ENCODE measurements around the gene ROBO4. TPM values are rescaled to one million over a fixed set of nuclear protein-coding genes. Genes with fewer than 3 reads are reported as not detected.

The ROBO4 gene
- total and polyA plus RNA-seq, 2 experiments from 2014 or later, result 0.53 to 1.3 TPM

DNA sequence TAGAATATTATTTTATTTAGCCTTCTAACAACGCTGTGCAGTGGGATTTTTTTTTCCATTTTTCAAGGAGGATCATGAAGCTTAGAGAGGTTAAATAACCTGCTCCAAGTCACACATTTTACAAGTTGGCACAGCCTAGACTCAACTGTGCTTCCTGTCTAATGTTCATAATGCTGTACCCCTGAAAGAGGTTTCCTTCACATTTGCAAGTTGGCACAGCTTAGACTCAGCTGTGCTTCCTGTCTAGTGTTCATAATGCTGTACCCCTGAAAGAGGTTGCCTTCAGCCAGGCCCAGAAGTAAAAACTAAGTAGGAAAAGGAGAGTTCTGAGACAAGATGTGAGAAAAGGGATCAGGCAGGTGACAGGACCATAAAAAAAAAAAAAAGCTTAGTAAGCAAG, 46.1 kb upstream of the ROBO4 start:
- Histone ChIP-seq H2AFZ (no peak overlapping the region), H3K79me2 (ENCODE audit: insufficient read depth) (no peaks in the 10 kb centered on the region), H3K4me3 (no peak overlapping the region), H3K9me3 (ENCODE audit: low read depth) (no peaks in the 10 kb centered on the region), H4K20me1 (ENCODE audit: insufficient read depth) (no peaks in the 10 kb centered on the region), H3F3A (ENCODE audit: insufficient read depth) (peaks cover 8% of the 10 kb centered on the region), H3K27ac (no peak overlapping the region), H3K9me2 (ENCODE audit: insufficient read depth) (no peaks in the 10 kb centered on the region), H3K4me1 (ENCODE audit: insufficient read depth) (peaks cover 11% of the 10 kb centered on the region; the same call in 1 of the 2 replicates), H3K27me3 (replicated peaks; ENCODE audit: insufficient read depth) (no peaks in the 10 kb centered on the region), H3K4me2 (ENCODE audit: unreplicated experiment) (no peak overlapping the region), H3K9ac (no peak overlapping the region), H3K36me3 (ENCODE audit: low read depth) (no peaks in the 10 kb centered on the region)
- no peak for TF ChIP-seq EZH2phosphoT487 (IDR thresholded peaks at IDR 0.05; ENCODE audit: insufficient read depth, low read depth)
- no peak for TF ChIP-seq EZH2 (IDR thresholded peaks at IDR 0.05; ENCODE audit: insufficient read depth, poor library complexity, severe bottlenecking)
- WGBS, 2 experiments (ENCODE audit: low coverage in 1 of 2, low lambda C conversion rate in 2 of 2, missing lambda C conversion rate in 2 of 2), result 92 to 100% methylated on average over 1 of the region's 1 CpG
- in situ Hi-C loops (cut with MboI), result no loop called here
- DNase-seq, result no peak

DNA sequence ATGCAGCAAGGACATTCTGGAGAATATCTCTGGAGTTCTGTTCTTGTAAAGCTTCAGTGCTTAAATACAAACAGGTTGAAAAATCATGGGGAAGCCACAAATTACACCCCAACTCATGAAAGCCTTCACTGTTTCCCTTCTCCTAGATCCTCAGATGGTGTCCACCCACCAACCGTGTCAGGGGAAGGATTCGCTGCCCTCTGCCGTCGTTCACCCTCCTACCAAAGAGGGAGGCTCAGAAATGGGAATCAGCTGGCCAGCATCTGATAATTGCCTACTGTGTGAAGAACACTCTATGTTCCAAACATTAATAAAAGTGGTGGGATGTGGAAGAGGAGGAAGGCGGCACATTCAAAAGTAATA, 45.6 kb upstream of the ROBO4 start:
- in situ Hi-C loops (cut with MboI), result no loop called here
- no peaks in the 10 kb centered on the region for H3K27me3 ChIP-seq (replicated peaks; ENCODE audit: insufficient read depth)
- H3K27ac ChIP-seq, result no peak overlapping the region
- 48 to 50% methylated on average over 5 of the region's 5 CpGs for WGBS, 2 experiments (ENCODE audit: low coverage in 1 of 2, low lambda C conversion rate in 2 of 2, missing lambda C conversion rate in 2 of 2)
- no peaks in the 10 kb centered on the region for H3K36me3 ChIP-seq (ENCODE audit: low read depth)
- H3K9ac ChIP-seq, result no peak overlapping the region
- peaks cover 12% of the 10 kb centered on the region for H3F3A ChIP-seq (ENCODE audit: insufficient read depth)
- no peaks in the 10 kb centered on the region for H4K20me1 ChIP-seq (ENCODE audit: insufficient read depth)
- no peak overlapping the region for H3K4me2 ChIP-seq (ENCODE audit: unreplicated experiment)
- H3K9me2 ChIP-seq (ENCODE audit: insufficient read depth), result no peaks in the 10 kb centered on the region
- H3K9me3 ChIP-seq (ENCODE audit: low read depth), result no peaks in the 10 kb centered on the region
- peaks cover 16% of the 10 kb centered on the region for H3K4me1 ChIP-seq (ENCODE audit: insufficient read depth)
- no peak overlapping the region for H3K4me3 ChIP-seq
- TF ChIP-seq EZH2 (IDR thresholded peaks at IDR 0.05; ENCODE audit: insufficient read depth, poor library complexity, severe bottlenecking) (no peak), EZH2phosphoT487 (IDR thresholded peaks at IDR 0.05; ENCODE audit: insufficient read depth, low read depth) (no peak)
- no peak overlapping the region for H2AFZ ChIP-seq
- no peak for DNase-seq
- H3K79me2 ChIP-seq (ENCODE audit: insufficient read depth), result no peaks in the 10 kb centered on the region

DNA sequence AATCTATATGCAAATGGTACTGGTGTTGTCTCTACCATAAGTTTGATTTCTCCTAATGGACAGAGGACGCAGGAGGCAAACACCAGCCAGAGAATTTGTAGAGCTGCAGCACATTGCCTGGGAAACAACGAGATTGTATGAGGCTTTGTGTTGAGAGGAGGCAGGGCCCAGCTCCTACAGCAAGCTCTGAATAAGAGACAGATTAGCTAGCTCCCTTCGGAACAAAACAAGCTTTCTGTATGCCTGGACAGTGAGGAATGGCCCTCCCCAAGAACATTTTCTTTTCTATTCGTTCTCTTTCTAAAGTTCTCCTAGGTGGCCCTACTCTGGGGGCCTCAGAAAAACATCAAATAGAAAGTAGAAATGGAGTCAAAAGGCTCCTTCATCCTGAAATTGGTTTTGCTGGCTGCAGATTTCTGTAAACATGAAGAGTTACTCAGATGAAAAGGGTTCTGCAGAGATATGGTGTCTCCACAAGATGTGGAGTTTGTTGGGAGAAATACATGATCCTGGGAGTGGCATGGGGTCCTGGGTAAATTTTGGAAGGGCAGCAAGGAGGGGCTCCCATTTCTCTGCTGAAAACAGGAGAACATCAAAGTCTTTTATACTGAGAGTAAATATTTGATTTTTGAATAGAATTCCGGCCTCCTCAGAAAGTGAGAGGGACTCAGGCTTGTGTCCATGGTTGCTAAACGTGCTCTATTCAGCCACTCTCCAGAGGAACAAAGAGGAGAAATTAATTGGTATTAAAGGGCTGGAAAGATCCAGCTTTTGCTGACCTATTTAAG, 45.0 kb upstream of the ROBO4 start:
- no peaks in the 10 kb centered on the region for H3K79me2 ChIP-seq (ENCODE audit: insufficient read depth)
- H3K9me3 ChIP-seq (ENCODE audit: low read depth), result no peaks in the 10 kb centered on the region
- 0 out of 2 replicates have a peak overlapping the region, but pooled peaks have one; percentile 15 for H2AFZ ChIP-seq
- H3K9me2 ChIP-seq (ENCODE audit: insufficient read depth), result no peaks in the 10 kb centered on the region
- TF ChIP-seq EZH2phosphoT487 (IDR thresholded peaks at IDR 0.05; ENCODE audit: insufficient read depth, low read depth) (no peak), EZH2 (IDR thresholded peaks at IDR 0.05; ENCODE audit: insufficient read depth, poor library complexity, severe bottlenecking) (no peak)
- in situ Hi-C loops (cut with MboI), result no loop called here
- no peak for DNase-seq
- peaks cover 22% of the 10 kb centered on the region for H3K4me1 ChIP-seq (ENCODE audit: insufficient read depth)
- peaks cover 12% of the 10 kb centered on the region for H3F3A ChIP-seq (ENCODE audit: insufficient read depth)
- H3K4me2 ChIP-seq (ENCODE audit: unreplicated experiment), result no peak overlapping the region
- no peak overlapping the region for H3K27ac ChIP-seq
- no peaks in the 10 kb centered on the region for H4K20me1 ChIP-seq (ENCODE audit: insufficient read depth)
- 48 to 49% methylated on average over 6 of the region's 6 CpGs for WGBS, 2 experiments (ENCODE audit: low coverage in 1 of 2, low lambda C conversion rate in 2 of 2, missing lambda C conversion rate in 2 of 2)
- no peak overlapping the region for H3K4me3 ChIP-seq
- no peaks in the 10 kb centered on the region for H3K27me3 ChIP-seq (replicated peaks; ENCODE audit: insufficient read depth)
- H3K36me3 ChIP-seq (ENCODE audit: low read depth), result no peaks in the 10 kb centered on the region
- H3K9ac ChIP-seq, result no peak overlapping the region

DNA sequence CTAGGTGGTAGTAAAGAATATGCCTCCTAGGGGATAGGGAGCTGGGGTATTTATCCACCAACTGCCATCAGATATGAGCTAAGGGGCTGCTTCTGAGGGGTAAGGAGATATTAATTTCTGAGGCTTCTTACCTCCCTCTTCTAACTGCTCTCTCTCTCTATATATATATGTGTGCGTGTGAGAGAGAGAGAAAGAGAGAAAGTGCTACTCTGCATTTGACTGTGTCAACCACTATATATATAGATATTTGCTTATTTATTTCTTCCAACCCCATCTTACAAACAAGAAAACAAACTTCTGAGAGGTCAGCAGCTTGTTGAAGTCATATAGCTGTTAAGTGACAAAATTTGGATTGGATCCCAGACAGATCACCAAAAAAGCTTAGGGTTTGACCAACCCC, 44.0 kb upstream of the ROBO4 start:
- no peak overlapping the region for H3K9ac ChIP-seq
- no peak for DNase-seq
- WGBS, 2 experiments (ENCODE audit: low coverage in 1 of 2, low lambda C conversion rate in 2 of 2, missing lambda C conversion rate in 2 of 2), result 60 to 80% methylated on average over 1 of the region's 1 CpG
- H3K27ac ChIP-seq, result no peak overlapping the region
- no peak overlapping the region for H2AFZ ChIP-seq
- H3K9me2 ChIP-seq (ENCODE audit: insufficient read depth), result no peaks in the 10 kb centered on the region
- H3K4me3 ChIP-seq, result no peak overlapping the region
- no peaks in the 10 kb centered on the region for H3K9me3 ChIP-seq (ENCODE audit: low read depth)
- H3K4me2 ChIP-seq (ENCODE audit: unreplicated experiment), result no peak overlapping the region
- no peaks in the 10 kb centered on the region for H3K27me3 ChIP-seq (replicated peaks; ENCODE audit: insufficient read depth)
- TF ChIP-seq EZH2 (IDR thresholded peaks at IDR 0.05; ENCODE audit: insufficient read depth, poor library complexity, severe bottlenecking) (no peak), EZH2phosphoT487 (IDR thresholded peaks at IDR 0.05; ENCODE audit: insufficient read depth, low read depth) (no peak)
- H4K20me1 ChIP-seq (ENCODE audit: insufficient read depth), result no peaks in the 10 kb centered on the region
- peaks cover 19% of the 10 kb centered on the region for H3K4me1 ChIP-seq (ENCODE audit: insufficient read depth)
- no peaks in the 10 kb centered on the region for H3K79me2 ChIP-seq (ENCODE audit: insufficient read depth)
- H3F3A ChIP-seq (ENCODE audit: insufficient read depth), result peaks cover 6% of the 10 kb centered on the region
- in situ Hi-C loops (cut with MboI), result no loop called here
- no peaks in the 10 kb centered on the region for H3K36me3 ChIP-seq (ENCODE audit: low read depth)
